HEK293 (cell line): Measurements from ENCODE around the gene ANKRD11.

Experiments
- CTCF ChIA-PET: fragments of 350-600 bp; formaldehyde crosslinking; extraction: SDS; loops from one replicate; lab custom pipeline; 2021; ENCODE audit warnings: antibody characterized with exemption; lab: Yijun Ruan, JAX
- POLR2A ChIA-PET: fragments of 300-600 bp; formaldehyde crosslinking; extraction: SDS; loops from one replicate; lab custom pipeline; 2020; ENCODE audit warnings: antibody characterized with exemption, inconsistent platforms; lab: Yijun Ruan, JAX
- H3K27ac ChIP-seq: fragments of 200-500 bp; sonication (Bioruptor generic); 2 replicates; pipeline ENCODE4 v1.5.1; 2014; ENCODE audit warnings: low read depth, low read length, control low read depth, inconsistent platforms; ENCODE audit errors: extremely low read depth
- H3K36me3 ChIP-seq, 2 experiments: fragments of 200-500 bp in 1 of 2; sonication (Bioruptor generic) in 1 of 2; 1 replicate in 1 of 2; 2 replicates in 1 of 2; pipeline ENCODE4 v1.5.1; 2014 to 2017; ENCODE audit warnings: inconsistent platforms in 2 of 2, low read length in 2 of 2; ENCODE audit not compliant: control insufficient read depth in 2 of 2, insufficient read depth in 1 of 2
- H3K4me1 ChIP-seq: fragments of 200-500 bp; sonication (Bioruptor generic); 2 replicates; pipeline ENCODE4 v1.5.1; 2014; ENCODE audit warnings: mild to moderate bottlenecking, low read length, inconsistent platforms; ENCODE audit not compliant: control insufficient read depth, insufficient read depth
- H3K4me3 ChIP-seq: 2 replicates; pipeline ENCODE4 v1.5.1; 2011; ENCODE audit warnings: low read depth, mild to moderate bottlenecking, control low read depth, low read length, moderate library complexity
- H3K9me3 ChIP-seq: fragments of 200-500 bp; sonication (Bioruptor generic); 2 replicates; pipeline ENCODE4 v1.5.1; 2014; ENCODE audit warnings: low read depth, low read length, inconsistent platforms; ENCODE audit not compliant: control insufficient read depth, insufficient read depth
- BCL11A ChIP-seq: fragments of 450-650 bp; formaldehyde crosslinking; IDR thresholded peaks from 2 replicates; pipeline ENCODE4 v1.5.1; 2016; ENCODE audit warnings: low read depth, missing biosample characterization, missing genetic modification characterization
- RBAK ChIP-seq: fragments of 450-650 bp; formaldehyde crosslinking; IDR thresholded peaks from 2 replicates; pipeline ENCODE4 v1.5.1; 2016; ENCODE audit warnings: missing biosample characterization, missing genetic modification characterization
- YY1 ChIP-seq: fragments of 450-650 bp; formaldehyde crosslinking; IDR thresholded peaks from 2 replicates; pipeline ENCODE4 v1.5.1; 2018; ENCODE audit warnings: missing biosample characterization, missing genetic modification characterization
- YY2 ChIP-seq: fragments of 450-650 bp; formaldehyde crosslinking; IDR thresholded peaks from 2 replicates; pipeline ENCODE4 v1.5.1; 2016; ENCODE audit warnings: missing biosample characterization, missing genetic modification characterization
- ZBTB48 ChIP-seq: fragments of 450-650 bp; formaldehyde crosslinking; IDR thresholded peaks from 2 replicates; pipeline ENCODE4 v1.5.1; 2016; ENCODE audit warnings: missing biosample characterization, missing genetic modification characterization
- ZFP3 ChIP-seq: fragments of 450-650 bp; formaldehyde crosslinking; IDR thresholded peaks from 2 replicates; pipeline ENCODE4 v1.5.1; 2016; ENCODE audit warnings: low read depth, missing biosample characterization, missing genetic modification characterization
- ZNF239 ChIP-seq: fragments of 450-650 bp; formaldehyde crosslinking; IDR thresholded peaks from 2 replicates; pipeline ENCODE4 v1.5.1; 2016; ENCODE audit warnings: missing biosample characterization, missing genetic modification characterization
- ZNF266 ChIP-seq: fragments of 450-650 bp; formaldehyde crosslinking; IDR thresholded peaks from 2 replicates; pipeline ENCODE4 v1.5.1; 2016; ENCODE audit warnings: missing biosample characterization, missing genetic modification characterization, low read depth
- ZNF362 ChIP-seq: fragments of 450-650 bp; formaldehyde crosslinking; IDR thresholded peaks from 2 replicates; pipeline ENCODE4 v1.5.1; 2016; ENCODE audit warnings: missing biosample characterization, missing genetic modification characterization
- ZNF404 ChIP-seq: fragments of 450-650 bp; formaldehyde crosslinking; IDR thresholded peaks from 2 replicates; pipeline ENCODE4 v1.5.1; 2017; ENCODE audit warnings: missing biosample characterization, missing genetic modification characterization
- ZNF521 ChIP-seq: fragments of 450-650 bp; formaldehyde crosslinking; IDR thresholded peaks from 2 replicates; pipeline ENCODE4 v1.5.1; 2017; ENCODE audit warnings: missing biosample characterization, mild to moderate bottlenecking, missing genetic modification characterization
- ZNF548 ChIP-seq: fragments of 450-650 bp; formaldehyde crosslinking; IDR thresholded peaks from 2 replicates; pipeline ENCODE4 v1.5.1; 2016; ENCODE audit warnings: missing biosample characterization, missing genetic modification characterization
- ZNF571 ChIP-seq: fragments of 450-650 bp; formaldehyde crosslinking; IDR thresholded peaks from 2 replicates; pipeline ENCODE4 v1.5.0; 2017; ENCODE audit warnings: missing biosample characterization, missing genetic modification characterization
- ZNF623 ChIP-seq: fragments of 450-650 bp; formaldehyde crosslinking; IDR thresholded peaks from 2 replicates; pipeline ENCODE4 v1.5.1; 2016; ENCODE audit warnings: missing biosample characterization, missing genetic modification characterization
- ZNF624 ChIP-seq: fragments of 450-650 bp; formaldehyde crosslinking; IDR thresholded peaks from 2 replicates; pipeline ENCODE4 v1.5.1; 2017; ENCODE audit warnings: missing biosample characterization, missing genetic modification characterization
- TF ChIP-seq, protein P1 (sequence below): fragments of 450-650 bp; formaldehyde crosslinking; IDR thresholded peaks from 2 replicates; pipeline ENCODE4 v1.5.1; 2016; ENCODE audit warnings: missing biosample characterization, missing genetic modification characterization, low read depth
- TF ChIP-seq, protein P2 (sequence below): fragments of 450-650 bp; formaldehyde crosslinking; IDR thresholded peaks from 2 replicates; pipeline ENCODE4 v1.5.1; 2016; ENCODE audit warnings: missing biosample characterization, missing genetic modification characterization, low read depth
- TF ChIP-seq, protein P3 (sequence below): fragments of 450-650 bp; formaldehyde crosslinking; conservative IDR thresholded peaks from 2 replicates; pipeline ENCODE4 v1.5.1; 2016; ENCODE audit warnings: low read depth, missing biosample characterization, missing genetic modification characterization

ANKRD11 gene

DNA sequence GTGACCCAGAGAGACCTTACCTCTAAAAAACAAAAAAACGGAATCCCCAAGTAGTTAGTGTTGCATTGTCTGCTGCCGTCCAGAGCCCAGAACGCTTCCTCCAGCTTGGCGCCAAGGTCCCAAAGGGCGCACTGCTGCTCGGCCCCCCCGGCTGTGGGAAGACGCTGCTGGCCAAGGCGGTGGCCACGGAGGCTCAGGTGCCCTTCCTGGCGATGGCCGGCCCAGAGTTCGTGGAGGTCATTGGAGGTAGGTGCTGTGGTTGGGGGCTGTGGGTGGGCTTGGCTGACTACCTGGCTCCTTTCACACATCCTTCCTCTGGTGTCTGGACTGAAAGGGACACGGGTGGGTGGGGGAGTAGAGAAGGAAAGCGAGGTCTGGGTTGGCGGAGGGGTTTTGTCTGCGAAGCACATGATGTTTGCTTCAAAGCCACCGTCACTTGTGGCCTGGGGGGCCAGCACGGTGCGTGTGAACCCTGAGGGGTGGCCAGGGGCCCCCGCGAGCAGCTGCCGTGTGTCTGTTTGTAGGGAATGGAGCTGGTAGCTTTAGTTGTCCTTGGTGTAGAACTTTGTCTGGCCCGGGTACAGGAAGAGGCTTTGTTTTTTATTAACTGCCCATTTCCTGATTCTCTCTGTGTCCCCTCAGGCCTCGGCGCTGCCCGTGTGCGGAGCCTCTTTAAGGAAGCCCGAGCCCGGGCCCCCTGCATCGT lies 41.6 kb upstream of the ANKRD11 start:
- Histone ChIP-seq H3K9me3 (no peaks in the 10 kb centered on the region), H3K36me3 (peaks cover 36 to 92% of the 10 kb centered on the region in 2 experiments), H3K27ac (no peak overlapping the region), H3K4me3 (no peak overlapping the region), H3K4me1 (no peaks in the 10 kb centered on the region)
- TF ChIP-seq ZNF521 (tag by site-specific recombination) (no peak), ZFP3 (no peak)
- POLR2A ChIA-PET: no interaction called here
- CTCF ChIA-PET: interaction anchor here (2.0 kb wide), 1 partner anchor 24 kb away, joined by 6 read pairs; no protein-coding TSS in a partner anchor

GRCh38 chr16:89530401-89531381 lies 40.3 kb upstream of the ANKRD11 start:
- Histone ChIP-seq H3K4me1 (no peaks in the 10 kb centered on the region), H3K27ac (no peak overlapping the region), H3K9me3 (no peaks in the 10 kb centered on the region), H3K36me3 (peaks cover 36 to 93% of the 10 kb centered on the region in 2 experiments), H3K4me3 (no peak overlapping the region)
- CTCF ChIA-PET: no interaction called here
- TF ChIP-seq ZNF623 (tag by site-specific recombination): no peak
- TF ChIP-seq, protein P1, sequence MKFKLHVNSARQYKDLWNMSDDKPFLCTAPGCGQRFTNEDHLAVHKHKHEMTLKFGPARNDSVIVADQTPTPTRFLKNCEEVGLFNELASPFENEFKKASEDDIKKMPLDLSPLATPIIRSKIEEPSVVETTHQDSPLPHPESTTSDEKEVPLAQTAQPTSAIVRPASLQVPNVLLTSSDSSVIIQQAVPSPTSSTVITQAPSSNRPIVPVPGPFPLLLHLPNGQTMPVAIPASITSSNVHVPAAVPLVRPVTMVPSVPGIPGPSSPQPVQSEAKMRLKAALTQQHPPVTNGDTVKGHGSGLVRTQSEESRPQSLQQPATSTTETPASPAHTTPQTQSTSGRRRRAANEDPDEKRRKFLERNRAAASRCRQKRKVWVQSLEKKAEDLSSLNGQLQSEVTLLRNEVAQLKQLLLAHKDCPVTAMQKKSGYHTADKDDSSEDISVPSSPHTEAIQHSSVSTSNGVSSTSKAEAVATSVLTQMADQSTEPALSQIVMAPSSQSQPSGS (tag by site-specific recombination): no peak
- TF ChIP-seq RBAK (tag by site-specific recombination): no peak
- no peak for TF ChIP-seq ZNF548 (tag by site-specific recombination)
- no peak for TF ChIP-seq BCL11A
- no peak for TF ChIP-seq ZNF624 (tag by site-specific recombination)
- no peak for TF ChIP-seq ZNF266 (tag by site-specific recombination)
- TF ChIP-seq YY2: no peak
- TF ChIP-seq YY1 (tag by site-specific recombination): no peak
- no peak for TF ChIP-seq ZNF362 (tag by site-specific recombination)
- no peak for TF ChIP-seq ZNF571 (tag by site-specific recombination)
- no peak for TF ChIP-seq ZNF239 (tag by site-specific recombination)
- TF ChIP-seq, protein P2, sequence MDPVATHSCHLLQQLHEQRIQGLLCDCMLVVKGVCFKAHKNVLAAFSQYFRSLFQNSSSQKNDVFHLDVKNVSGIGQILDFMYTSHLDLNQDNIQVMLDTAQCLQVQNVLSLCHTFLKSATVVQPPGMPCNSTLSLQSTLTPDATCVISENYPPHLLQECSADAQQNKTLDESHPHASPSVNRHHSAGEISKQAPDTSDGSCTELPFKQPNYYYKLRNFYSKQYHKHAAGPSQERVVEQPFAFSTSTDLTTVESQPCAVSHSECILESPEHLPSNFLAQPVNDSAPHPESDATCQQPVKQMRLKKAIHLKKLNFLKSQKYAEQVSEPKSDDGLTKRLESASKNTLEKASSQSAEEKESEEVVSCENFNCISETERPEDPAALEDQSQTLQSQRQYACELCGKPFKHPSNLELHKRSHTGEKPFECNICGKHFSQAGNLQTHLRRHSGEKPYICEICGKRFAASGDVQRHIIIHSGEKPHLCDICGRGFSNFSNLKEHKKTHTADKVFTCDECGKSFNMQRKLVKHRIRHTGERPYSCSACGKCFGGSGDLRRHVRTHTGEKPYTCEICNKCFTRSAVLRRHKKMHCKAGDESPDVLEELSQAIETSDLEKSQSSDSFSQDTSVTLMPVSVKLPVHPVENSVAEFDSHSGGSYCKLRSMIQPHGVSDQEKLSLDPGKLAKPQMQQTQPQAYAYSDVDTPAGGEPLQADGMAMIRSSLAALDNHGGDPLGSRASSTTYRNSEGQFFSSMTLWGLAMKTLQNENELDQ (tag by site-specific recombination): no peak
- TF ChIP-seq ZBTB48: no peak
- no peak for TF ChIP-seq ZNF404 (tag by site-specific recombination)
- TF ChIP-seq, protein P3, sequence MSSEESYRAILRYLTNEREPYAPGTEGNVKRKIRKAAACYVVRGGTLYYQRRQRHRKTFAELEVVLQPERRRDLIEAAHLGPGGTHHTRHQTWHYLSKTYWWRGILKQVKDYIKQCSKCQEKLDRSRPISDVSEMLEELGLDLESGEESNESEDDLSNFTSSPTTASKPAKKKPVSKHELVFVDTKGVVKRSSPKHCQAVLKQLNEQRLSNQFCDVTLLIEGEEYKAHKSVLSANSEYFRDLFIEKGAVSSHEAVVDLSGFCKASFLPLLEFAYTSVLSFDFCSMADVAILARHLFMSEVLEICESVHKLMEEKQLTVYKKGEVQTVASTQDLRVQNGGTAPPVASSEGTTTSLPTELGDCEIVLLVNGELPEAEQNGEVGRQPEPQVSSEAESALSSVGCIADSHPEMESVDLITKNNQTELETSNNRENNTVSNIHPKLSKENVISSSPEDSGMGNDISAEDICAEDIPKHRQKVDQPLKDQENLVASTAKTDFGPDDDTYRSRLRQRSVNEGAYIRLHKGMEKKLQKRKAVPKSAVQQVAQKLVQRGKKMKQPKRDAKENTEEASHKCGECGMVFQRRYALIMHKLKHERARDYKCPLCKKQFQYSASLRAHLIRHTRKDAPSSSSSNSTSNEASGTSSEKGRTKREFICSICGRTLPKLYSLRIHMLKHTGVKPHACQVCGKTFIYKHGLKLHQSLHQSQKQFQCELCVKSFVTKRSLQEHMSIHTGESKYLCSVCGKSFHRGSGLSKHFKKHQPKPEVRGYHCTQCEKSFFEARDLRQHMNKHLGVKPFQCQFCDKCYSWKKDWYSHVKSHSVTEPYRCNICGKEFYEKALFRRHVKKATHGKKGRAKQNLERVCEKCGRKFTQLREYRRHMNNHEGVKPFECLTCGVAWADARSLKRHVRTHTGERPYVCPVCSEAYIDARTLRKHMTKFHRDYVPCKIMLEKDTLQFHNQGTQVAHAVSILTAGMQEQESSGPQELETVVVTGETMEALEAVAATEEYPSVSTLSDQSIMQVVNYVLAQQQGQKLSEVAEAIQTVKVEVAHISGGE (tag by site-specific recombination): no peak
- POLR2A ChIA-PET: no interaction called here
